Pancreas (tissue), 10 donors: Measurements from ENCODE around the gene GLA. TPM values are rescaled to one million over a fixed set of nuclear protein-coding genes. Genes with fewer than 3 reads are reported as not detected.

Source experiments
- ATAC-seq, 4 donors: fragments of 200-7000 bp; cut with Tn5 transposase; one replicate each; pipeline versions ENCODE4 v1.8.0 to v1.9.1; 2020; ENCODE audit warnings: mild to moderate bottlenecking in 4 of 4, moderate library complexity in 4 of 4
- DNase-seq, 6 donors: peaks; one replicate each; pipeline ENCODE4 v3.0.0-alpha.2; 2020
- FAIRE-seq: peaks from 2 replicates; lab custom pipeline; 2012; peaks lifted over from hg19 to GRCh38; lab: Jason Lieb, UNC
- H3K27ac ChIP-seq, 4 donors: fragments of 200-600 bp; sonication (generic); 1 replicate in 3 of 4; 2 replicates in 1 of 4; pipeline versions ENCODE4 v1.5.0 to v1.8.0; 2020
- H3K27me3 ChIP-seq, 4 donors: fragments of 200-600 bp; one replicate each; pipeline ENCODE4 v1.8.0; 2021
- H3K36me3 ChIP-seq, 3 donors: fragments of 200-600 bp; sonication (generic) in 1 of 3; one replicate each; pipeline versions ENCODE4 v1.5.0 to v1.8.0; 2020 to 2021
- H3K4me1 ChIP-seq, 3 donors: fragments of 200-600 bp; one replicate each; pipeline ENCODE4 v1.8.0; 2021
- H3K4me3 ChIP-seq, 4 donors: fragments of 200-600 bp; sonication (generic) in 2 of 4; one replicate each; pipeline versions ENCODE4 v1.5.0 to v1.8.0; 2020 to 2021
- H3K9me3 ChIP-seq, 4 donors: fragments of 200-600 bp; one replicate each; pipeline ENCODE4 v1.8.0; 2021
- WGBS, 2 donors: extraction: QIAGEN DNeasy Blood & Tissue Kit; methylation state at CpG; one replicate each; pipeline ENCODE4 v1.1.7; 2013; 5-methylcytosine and 5-hydroxymethylcytosine counted together
- intact Hi-C, 3 donors: fragments of 100-400 bp; cut with DNase I; formaldehyde crosslinking; loops; one replicate each; pipeline versions ENCODE4 v1.11.1 to v1.14.2; 2022
- polyA plus RNA-seq, 2 donors: library from polyadenylated mRNA; stranded (reverse); fragments of 200-250 nt; gene quantifications; one replicate each; pipeline ENCODE4 v1.2.3, GENCODE V29; 2013
- total RNA-seq, 6 donors: library from RNA; stranded (reverse); fragmentation: NEBNext Ultra II Directional in 4 of 6; extraction: Animal tissue kit (Norgen Biotek cat#: 25700) in 4 of 6; gene quantifications; one replicate each; pipeline versions ENCODE4 v1.2.1 to v1.2.4, GENCODE V29; 2021 to 2023
- TF ChIP-seq, protein P1 (sequence below), 4 donors: fragments of 200-600 bp; sonication (generic) in 3 of 4; IDR thresholded peaks; one replicate each; pipeline versions ENCODE4 v1.5.0 to v1.8.0; 2021; ENCODE audit warnings: antibody characterized with exemption in 4 of 4
- donor health status: healthy with polysubstance abuse.
- donor health status: DM: no; HTN: no; CAD: no; lungs with moderate emphysema.
- donor health status: DM: no; HTN: no; CAD: no.
- donor health status: control.
- donor health status: control.
- donor health status: Bipolar disorder and iron deficiency.
- donor health status: DM: yes; HTN: yes; CAD: no.
- donor health status: DM: no; HTN: no; CAD: no.
- donor health status: DM: no; HTN: no; CAD: no.
- donor health status: DM: yes; HTN: yes; CAD: no.

GLA gene
- total and polyA plus RNA-seq, 8 donors = 5.1 to 20.5 (median 8.8) TPM

- ATAC-seq (no peak), DNase-seq (no peak), FAIRE-seq (no peak)
- Histone ChIP-seq H3K27me3 (no peaks in the 10 kb centered on the region), H3K36me3 (no peaks in the 10 kb centered on the region), H3K4me3 (no peak overlapping the region), H3K4me1 (no peaks in the 10 kb centered on the region), H3K27ac (no peak overlapping the region), H3K9me3 (no peaks in the 10 kb centered on the region)
- intact Hi-C loops = no loop called here
- TF ChIP-seq, protein P1, sequence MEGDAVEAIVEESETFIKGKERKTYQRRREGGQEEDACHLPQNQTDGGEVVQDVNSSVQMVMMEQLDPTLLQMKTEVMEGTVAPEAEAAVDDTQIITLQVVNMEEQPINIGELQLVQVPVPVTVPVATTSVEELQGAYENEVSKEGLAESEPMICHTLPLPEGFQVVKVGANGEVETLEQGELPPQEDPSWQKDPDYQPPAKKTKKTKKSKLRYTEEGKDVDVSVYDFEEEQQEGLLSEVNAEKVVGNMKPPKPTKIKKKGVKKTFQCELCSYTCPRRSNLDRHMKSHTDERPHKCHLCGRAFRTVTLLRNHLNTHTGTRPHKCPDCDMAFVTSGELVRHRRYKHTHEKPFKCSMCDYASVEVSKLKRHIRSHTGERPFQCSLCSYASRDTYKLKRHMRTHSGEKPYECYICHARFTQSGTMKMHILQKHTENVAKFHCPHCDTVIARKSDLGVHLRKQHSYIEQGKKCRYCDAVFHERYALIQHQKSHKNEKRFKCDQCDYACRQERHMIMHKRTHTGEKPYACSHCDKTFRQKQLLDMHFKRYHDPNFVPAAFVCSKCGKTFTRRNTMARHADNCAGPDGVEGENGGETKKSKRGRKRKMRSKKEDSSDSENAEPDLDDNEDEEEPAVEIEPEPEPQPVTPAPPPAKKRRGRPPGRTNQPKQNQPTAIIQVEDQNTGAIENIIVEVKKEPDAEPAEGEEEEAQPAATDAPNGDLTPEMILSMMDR (IDR thresholded peaks at IDR 0.05) = no peak
- 72 to 80% methylated on average over 3 of the region's 3 CpGs for WGBS, 2 donors
Measured at GRCh38 chrX:101388604-101389003, 19.1 kb downstream of the GLA start.

DNA sequence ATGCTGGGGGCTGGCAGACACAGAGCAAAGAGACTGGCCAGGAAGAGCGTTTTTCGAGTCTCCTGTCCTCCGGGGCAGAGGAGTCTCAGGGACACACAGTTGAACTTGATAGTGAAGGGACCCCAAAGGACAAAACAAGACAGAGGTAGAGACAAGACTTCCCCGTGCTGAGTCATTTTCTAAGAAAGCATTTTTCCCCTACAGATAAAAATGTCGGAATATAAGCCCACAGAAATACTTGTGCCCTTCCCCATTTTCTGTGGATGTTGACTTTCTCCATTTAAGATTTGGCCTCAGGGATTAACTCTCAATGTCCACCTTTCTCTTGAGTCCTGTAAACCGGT is 21.2 kb downstream of the GLA start:
- intact Hi-C loops = no loop called here
- no peak for FAIRE-seq
- ATAC-seq = no peak
- Histone ChIP-seq H3K27ac (no peak overlapping the region), H3K36me3 (no peaks in the 10 kb centered on the region), H3K4me1 (no peaks in the 10 kb centered on the region), H3K9me3 (no peaks in the 10 kb centered on the region), H3K4me3 (no peak overlapping the region), H3K27me3 (peaks cover 0 to 5% (median 0%) of the 10 kb centered on the region in 4 donors)
- 53 to 61% methylated on average over 6 of the region's 6 CpGs for WGBS, 2 donors
- TF ChIP-seq, protein P1 (IDR thresholded peaks at IDR 0.05) = no peak
- no peak for DNase-seq

- 62 to 73% methylated on average over 9 of the region's 9 CpGs for WGBS, 2 donors
- peak in 2 of 4 donors; percentile 11 to 28 for ATAC-seq
- no peak within 1 kb of the TSS for H3K27ac ChIP-seq
- no peak for FAIRE-seq
- no peak within 1 kb of the TSS for H3K4me3 ChIP-seq
- H3K36me3 ChIP-seq = no peaks in the 10 kb centered on the region
- no peaks in the 10 kb centered on the region for H3K9me3 ChIP-seq
- TF ChIP-seq, protein P1 (IDR thresholded peaks at IDR 0.05) = no peak
- H3K4me1 ChIP-seq = no peaks in the 10 kb centered on the region
- intact Hi-C loops = no loop called here
- no peak for DNase-seq
- H3K27me3 ChIP-seq = peaks cover 0 to 5% (median 0%) of the 10 kb centered on the region in 4 donors
Measured at GRCh38 chrX:101385795-101386541, 21.8 kb downstream of the GLA start, which contains the start of gene BTK. Gene BTK (minus strand): TSS chrX:101386191. CDS start chrX:101375284, 10,907 bp downstream.

DNA sequence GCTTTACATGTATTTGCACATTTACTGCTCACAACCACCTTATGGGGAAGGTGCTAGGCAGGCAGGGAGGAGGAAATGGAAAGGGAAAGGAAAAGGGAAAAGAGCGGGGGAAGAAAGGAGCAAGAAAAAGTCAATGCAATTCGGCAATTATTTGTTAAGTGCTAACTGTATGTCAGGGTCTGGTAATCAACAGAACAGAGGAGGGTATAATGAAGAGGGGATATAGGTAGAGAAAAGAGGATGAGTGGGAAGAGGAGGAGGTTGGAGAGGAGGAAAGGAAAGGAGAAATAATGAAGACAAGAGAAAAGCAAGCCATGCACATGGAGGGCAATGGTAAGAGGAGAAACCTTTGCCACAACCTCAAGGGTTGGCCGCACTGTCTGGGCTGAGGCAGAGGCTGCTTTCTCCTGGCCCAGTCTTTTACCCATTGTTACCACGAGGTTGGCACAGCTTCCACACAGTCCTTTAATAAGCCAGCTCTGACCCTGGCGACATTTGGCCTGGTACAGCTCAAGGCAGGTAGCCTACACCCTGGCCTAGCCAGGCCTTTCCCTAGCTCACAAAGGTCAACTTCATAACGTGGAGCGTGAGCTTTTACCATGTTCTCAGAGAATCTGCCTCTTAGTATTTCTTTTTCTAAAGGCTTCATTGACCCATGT is 22.6 kb downstream of the GLA start:
- WGBS, 2 donors = 74 to 75% methylated on average over 7 of the region's 7 CpGs
- TF ChIP-seq, protein P1 (IDR thresholded peaks at IDR 0.05) = no peak
- no peak for ATAC-seq
- no peaks in the 10 kb centered on the region for H3K36me3 ChIP-seq
- intact Hi-C loops = no loop called here
- no peak overlapping the region for H3K27ac ChIP-seq
- no peak for FAIRE-seq
- DNase-seq = no peak
- H3K27me3 ChIP-seq = peaks cover 0 to 5% (median 0%) of the 10 kb centered on the region in 4 donors
- H3K4me3 ChIP-seq = no peak overlapping the region
- H3K4me1 ChIP-seq = no peaks in the 10 kb centered on the region
- no peaks in the 10 kb centered on the region for H3K9me3 ChIP-seq
